ENCODE results near the gene NOC4L. TPM values are rescaled to one million over a fixed set of nuclear protein-coding genes. Genes with fewer than 3 reads are reported as not detected.

Gene NOC4L
- total RNA-seq, 1 experiment from 2014 or later = 36.5 TPM

DNA sequence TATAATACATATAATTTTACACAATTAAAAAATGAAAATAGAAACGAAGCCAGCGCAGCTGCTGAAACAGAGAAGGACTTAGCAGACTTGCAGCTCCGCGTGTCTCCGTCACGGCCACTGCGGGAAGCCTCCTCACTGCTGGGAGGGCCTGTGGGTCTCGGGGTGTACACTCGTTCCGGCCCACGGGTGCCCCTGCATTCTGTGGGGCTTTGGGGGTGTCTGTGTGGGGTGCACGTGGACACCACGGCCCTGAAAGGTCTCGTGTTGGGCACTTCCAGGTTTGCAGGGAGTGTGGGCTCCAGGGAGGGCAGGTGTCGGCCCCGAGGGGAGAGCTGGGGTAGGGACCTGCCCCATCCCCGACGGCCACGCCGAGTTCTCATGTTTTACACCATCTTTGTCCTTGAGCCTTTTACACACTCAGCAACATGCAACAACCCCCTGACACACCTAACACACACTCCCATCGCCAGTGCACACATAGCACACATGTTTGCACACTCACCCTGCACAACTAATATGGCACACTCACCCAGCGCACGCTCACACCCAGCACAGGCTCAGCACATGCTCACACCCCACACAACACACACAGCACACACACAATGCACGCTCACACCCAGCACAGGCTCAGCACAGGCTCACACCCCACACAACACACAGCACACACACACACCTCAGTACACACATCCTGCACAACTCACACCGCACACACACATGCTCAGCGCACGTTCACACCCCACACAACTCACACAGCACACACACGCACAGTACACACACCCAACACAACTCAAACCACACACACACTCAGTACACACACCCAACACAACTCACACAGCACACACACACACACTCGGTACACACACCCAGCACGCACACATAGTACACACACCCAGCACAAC lies 36.6 kb downstream of the NOC4L start:
- H2BK5ac ChIP-seq (ENCODE audit: insufficient read length, low read length) = no peak overlapping the region
- H3K56ac ChIP-seq (ENCODE audit: insufficient read length, low read depth, low read length) = no peak overlapping the region
- no peaks in the 10 kb centered on the region for H3K4me1 ChIP-seq (ENCODE audit: insufficient read depth, low read length)
- no peak overlapping the region for H2BK120ac ChIP-seq (ENCODE audit: low read depth, low read length, poor library complexity, severe bottlenecking)
- DNase-seq = no peak
- Mint-ChIP-seq H3K9me3 (peaks cover 3 to 7% of the 10 kb centered on the region in 2 experiments; a peak in 2 of 5 replicates), H3K4me3 (no peak overlapping the region), H3K36me3 (ENCODE audit: insufficient read depth in 1 of 3, low read depth in 3 of 3) (no peaks in the 10 kb centered on the region; a peak in 1 of 7 replicates), H3K27ac (no peak overlapping the region; a peak in 1 of 7 replicates), H3K4me1 (peaks cover 5 to 7% of the 10 kb centered on the region in 2 experiments), H3K27me3 (ENCODE audit: low read depth) (peaks cover 89% of the 10 kb centered on the region)
- H4K20me1 ChIP-seq (ENCODE audit: control insufficient read depth, insufficient read depth, insufficient read length) = peaks cover 3% of the 10 kb centered on the region
- no peaks in the 10 kb centered on the region for H3K79me2 ChIP-seq (ENCODE audit: insufficient read depth, low read length)
- H4K91ac ChIP-seq (ENCODE audit: insufficient read length, low read depth, low read length) = no peak overlapping the region
- no peak overlapping the region for H2BK15ac ChIP-seq (ENCODE audit: low read depth, low read length)
- no peaks in the 10 kb centered on the region for H3K23me2 ChIP-seq (ENCODE audit: insufficient read length, low read depth, low read length, poor library complexity, severe bottlenecking)
- no CpG with 5 or more reads among the region's 30 CpGs for WGBS (ENCODE audit: extremely low coverage, insufficient read length, low lambda C conversion rate)
- no peak overlapping the region for H3K4ac ChIP-seq (ENCODE audit: low read depth, low read length)
- H3K79me1 ChIP-seq (ENCODE audit: insufficient read depth, low read depth, low read length, poor library complexity, severe bottlenecking) = no peaks in the 10 kb centered on the region
- no peak overlapping the region for H2BK12ac ChIP-seq (ENCODE audit: insufficient read length, low read depth, low read length)
- H3K27me3 ChIP-seq (ENCODE audit: insufficient read depth, low read length) = peaks cover 2% of the 10 kb centered on the region; the same call in 1 of the 2 replicates
- H3K18ac ChIP-seq (ENCODE audit: insufficient read length, low read depth, low read length) = no peak overlapping the region
- TF ChIP-seq, protein P1, sequence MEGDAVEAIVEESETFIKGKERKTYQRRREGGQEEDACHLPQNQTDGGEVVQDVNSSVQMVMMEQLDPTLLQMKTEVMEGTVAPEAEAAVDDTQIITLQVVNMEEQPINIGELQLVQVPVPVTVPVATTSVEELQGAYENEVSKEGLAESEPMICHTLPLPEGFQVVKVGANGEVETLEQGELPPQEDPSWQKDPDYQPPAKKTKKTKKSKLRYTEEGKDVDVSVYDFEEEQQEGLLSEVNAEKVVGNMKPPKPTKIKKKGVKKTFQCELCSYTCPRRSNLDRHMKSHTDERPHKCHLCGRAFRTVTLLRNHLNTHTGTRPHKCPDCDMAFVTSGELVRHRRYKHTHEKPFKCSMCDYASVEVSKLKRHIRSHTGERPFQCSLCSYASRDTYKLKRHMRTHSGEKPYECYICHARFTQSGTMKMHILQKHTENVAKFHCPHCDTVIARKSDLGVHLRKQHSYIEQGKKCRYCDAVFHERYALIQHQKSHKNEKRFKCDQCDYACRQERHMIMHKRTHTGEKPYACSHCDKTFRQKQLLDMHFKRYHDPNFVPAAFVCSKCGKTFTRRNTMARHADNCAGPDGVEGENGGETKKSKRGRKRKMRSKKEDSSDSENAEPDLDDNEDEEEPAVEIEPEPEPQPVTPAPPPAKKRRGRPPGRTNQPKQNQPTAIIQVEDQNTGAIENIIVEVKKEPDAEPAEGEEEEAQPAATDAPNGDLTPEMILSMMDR (conservative IDR thresholded peaks at IDR 0.05) = no peak
- H2AK5ac ChIP-seq (ENCODE audit: insufficient read length, low read length) = no peak overlapping the region
- H3K23ac ChIP-seq (ENCODE audit: insufficient read length, low read depth, low read length) = peak overlapping the region; percentile 17
- no peak overlapping the region for H3K14ac ChIP-seq (ENCODE audit: insufficient read depth, low read length)
- no peak overlapping the region for H2BK20ac ChIP-seq (ENCODE audit: low read depth, low read length, poor library complexity, severe bottlenecking)
- H3T11ph ChIP-seq (ENCODE audit: low read length) = no peak overlapping the region
- no peak overlapping the region for H3K27ac ChIP-seq (ENCODE audit: insufficient read length, low read depth, low read length)
- no peaks in the 10 kb centered on the region for H3K9me3 ChIP-seq (ENCODE audit: control insufficient read depth, low read depth, low read length)
- no peak overlapping the region for H2AFZ ChIP-seq (ENCODE audit: low read length)
- H4K8ac ChIP-seq (replicated peaks; ENCODE audit: insufficient read length, low read depth, low read length) = no peak overlapping the region
- H4K5ac ChIP-seq (ENCODE audit: insufficient read length, low read depth, low read length) = no peak overlapping the region
- no peak overlapping the region for H3K4me2 ChIP-seq (ENCODE audit: insufficient read depth, insufficient read length, low read length)
- H3K9ac ChIP-seq (ENCODE audit: extremely low read depth, insufficient read length, low read length) = no peak overlapping the region
